Esophagus muscularis mucosa (tissue), 4 donors: ENCODE results near the gene ADGRD2. TPM values are rescaled to one million over a fixed set of nuclear protein-coding genes. Genes with fewer than 3 reads are reported as not detected.

Experiments
- DNase-seq: peaks from one replicate; pipeline ENCODE4 v3.0.0-alpha.2; 2017; ENCODE audit errors: extremely low spot score
- H3K27ac ChIP-seq, 4 donors: fragments of 200-600 bp; sonication (generic); replicated peaks in 1 of 4; 1 replicate in 3 of 4; 2 replicates in 1 of 4; pipeline ENCODE4 v1.5.1; 2016 to 2019; ENCODE audit warnings: mild to moderate bottlenecking in 1 of 4
- H3K27me3 ChIP-seq, 4 donors: fragments of 200-600 bp; sonication (generic); one replicate each; pipeline versions ENCODE4 v1.5.1 to v1.6.0; 2016 to 2019
- H3K36me3 ChIP-seq, 4 donors: fragments of 200-600 bp; sonication (generic); one replicate each; pipeline ENCODE4 v1.5.1; 2016 to 2019
- H3K4me1 ChIP-seq, 4 donors: fragments of 200-600 bp; sonication (generic); one replicate each; pipeline ENCODE4 v1.5.1; 2016 to 2019
- H3K4me3 ChIP-seq, 4 donors: fragments of 200-600 bp; sonication (generic); 1 replicate in 2 of 4; 2 replicates in 2 of 4; pipeline ENCODE4 v1.5.1; 2016 to 2019; ENCODE audit warnings: mild to moderate bottlenecking in 4 of 4, moderate library complexity in 1 of 4
- H3K9me3 ChIP-seq, 4 donors: fragments of 200-600 bp; sonication (generic); 1 replicate in 3 of 4; 2 replicates in 1 of 4; pipeline ENCODE4 v1.5.1; 2016 to 2019
- CTCF ChIP-seq, 3 experiments: fragments of 200-600 bp in 2 of 3; fragments of 450-650 bp in 1 of 3; sonication (generic) in 2 of 3; IDR thresholded peaks; one replicate each; pipeline ENCODE4 v1.5.1; 2017 to 2019; ENCODE audit warnings: antibody characterized with exemption in 3 of 3, mild to moderate bottlenecking in 2 of 3, moderate library complexity in 1 of 3
- EP300 ChIP-seq: sonication (generic); formaldehyde crosslinking; IDR thresholded peaks from one replicate; pipeline ENCODE4 v1.6.1; 2017; ENCODE audit warnings: antibody characterized with exemption
- POLR2A ChIP-seq: fragments of 450-650 bp; IDR thresholded peaks from one replicate; pipeline ENCODE4 v1.6.1; 2017; ENCODE audit warnings: antibody characterized with exemption, moderate library complexity, mild to moderate bottlenecking, low read depth
- POLR2AphosphoS5 ChIP-seq, 2 donors: sonication (generic); formaldehyde crosslinking; IDR thresholded peaks; one replicate each; pipeline ENCODE4 v1.6.1; 2017; ENCODE audit warnings: antibody characterized with exemption in 2 of 2
- WGBS: methylation state at CpG from one replicate; pipeline ENCODE4 v1.1.5; 2018; 5-methylcytosine and 5-hydroxymethylcytosine counted together
- intact Hi-C: fragments of 100-400 bp; cut with DNase I; formaldehyde crosslinking; loops from one replicate; pipeline ENCODE4 v1.15.1; 2023
- total RNA-seq, 4 donors: library from RNA; depleted of rRNA; stranded (reverse); fragments of >200 nt; gene quantifications; one replicate each; pipeline versions ENCODE4 v1.1.0 to v1.2.1, GENCODE V29; 2016

ADGRD2 gene
- total RNA-seq, 4 donors from 2014 or later: not detected

DNA sequence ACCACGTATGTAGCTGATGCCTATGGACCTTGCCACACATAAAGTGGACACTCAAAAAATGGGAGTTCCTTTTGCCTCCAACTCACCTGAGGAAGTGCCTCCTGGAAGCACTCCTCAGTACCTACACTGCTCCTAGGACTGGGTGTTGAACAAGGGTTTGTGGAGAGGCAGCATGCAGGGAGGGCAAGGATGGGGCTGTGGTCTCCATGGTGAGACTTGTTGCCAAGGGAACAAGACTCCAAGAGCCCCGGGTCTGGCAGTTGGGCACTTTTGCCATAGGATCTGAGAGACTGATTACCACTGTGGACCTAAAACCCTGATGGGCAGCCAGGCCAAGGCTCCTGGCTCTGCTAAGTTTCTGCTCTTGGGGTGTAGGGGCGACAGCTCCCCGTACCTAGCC, 63.9 kb downstream of the ADGRD2 start:
- H3K4me3 ChIP-seq: no peak overlapping the region
- peaks cover 0 to 31% (median 0%) of the 10 kb centered on the region in 4 donors for H3K27me3 ChIP-seq
- peaks cover 0 to 3% (median 0%) of the 10 kb centered on the region in 4 donors for H3K4me1 ChIP-seq
- no peaks in the 10 kb centered on the region for H3K36me3 ChIP-seq
- DNase-seq: no peak
- H3K9me3 ChIP-seq: no peaks in the 10 kb centered on the region
- 89% methylated on average over 4 of the region's 4 CpGs for WGBS
- intact Hi-C loops: no loop called here
- no peak overlapping the region for H3K27ac ChIP-seq
- TF ChIP-seq POLR2A (no peak), EP300 (no peak), POLR2AphosphoS5 (IDR thresholded peaks at IDR 0.05) (no peak), CTCF (IDR thresholded peaks at IDR 0.05) (no peak)

DNA sequence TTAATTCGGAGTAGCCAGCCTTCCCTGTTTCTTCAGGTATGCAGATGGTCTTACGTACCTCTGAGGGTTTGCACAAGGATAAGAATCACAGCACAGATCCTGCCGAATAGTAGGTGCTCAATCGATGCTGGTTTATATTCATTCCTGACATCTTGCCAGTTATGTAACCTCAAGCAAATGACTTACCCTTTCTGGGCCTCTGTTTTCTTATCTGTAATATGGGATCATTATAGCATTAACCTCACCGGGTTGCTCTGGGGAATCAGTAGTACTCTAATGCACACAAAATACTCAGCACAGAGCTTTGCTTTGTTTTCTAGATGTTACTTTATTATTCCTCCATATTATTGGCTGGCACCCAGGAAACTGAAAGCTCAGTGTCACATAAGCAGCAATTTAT, 64.6 kb downstream of the ADGRD2 start:
- TF ChIP-seq POLR2A (no peak), CTCF (IDR thresholded peaks at IDR 0.05) (no peak), POLR2AphosphoS5 (IDR thresholded peaks at IDR 0.05) (no peak), EP300 (no peak)
- Histone ChIP-seq H3K27ac (no peak overlapping the region), H3K4me1 (peaks cover 0 to 3% (median 0%) of the 10 kb centered on the region in 4 donors), H3K9me3 (no peaks in the 10 kb centered on the region), H3K4me3 (no peak overlapping the region), H3K27me3 (peaks cover 0 to 29% (median 0%) of the 10 kb centered on the region in 4 donors), H3K36me3 (no peaks in the 10 kb centered on the region)
- no peak for DNase-seq
- WGBS: 87% methylated on average over 5 of the region's 5 CpGs
- intact Hi-C loops: no loop called here

DNA sequence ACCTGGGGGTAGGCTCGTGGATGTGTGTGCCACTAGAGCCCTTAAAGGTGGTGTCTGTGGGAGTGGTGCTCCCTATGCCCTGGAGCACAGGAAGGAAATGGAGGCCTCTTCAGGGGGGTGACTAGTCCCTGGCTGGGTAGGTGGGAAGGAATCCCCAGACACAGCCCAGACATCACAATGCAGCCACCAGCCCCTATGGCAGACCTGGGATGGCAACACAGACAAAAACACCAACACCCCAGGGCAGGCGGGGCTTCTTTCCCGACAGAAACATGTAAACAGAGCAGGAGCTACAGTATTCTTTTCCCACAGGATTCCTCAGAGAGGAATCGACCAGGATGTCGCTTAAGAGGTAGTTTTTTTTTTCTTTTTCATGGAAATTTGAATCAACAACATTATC, 67.3 kb downstream of the ADGRD2 start:
- no peaks in the 10 kb centered on the region for H3K36me3 ChIP-seq
- no peak overlapping the region for H3K27ac ChIP-seq
- intact Hi-C loops: no loop called here
- no peak for DNase-seq
- no peak for TF ChIP-seq CTCF (IDR thresholded peaks at IDR 0.05)
- no peak for TF ChIP-seq POLR2A
- no peak for TF ChIP-seq EP300
- TF ChIP-seq POLR2AphosphoS5 (IDR thresholded peaks at IDR 0.05): no peak
- no peak overlapping the region for H3K4me3 ChIP-seq
- H3K27me3 ChIP-seq: peaks cover 0 to 10% (median 0%) of the 10 kb centered on the region in 4 donors
- WGBS: 87% methylated on average over 5 of the region's 5 CpGs
- no peaks in the 10 kb centered on the region for H3K9me3 ChIP-seq
- peaks cover 0 to 3% (median 0%) of the 10 kb centered on the region in 4 donors for H3K4me1 ChIP-seq

- DNase-seq: no peak
- Histone ChIP-seq H3K9me3 (no peaks in the 10 kb centered on the region), H3K27ac (no peak overlapping the region), H3K27me3 (peaks cover 0 to 5% (median 0%) of the 10 kb centered on the region in 4 donors), H3K36me3 (no peaks in the 10 kb centered on the region), H3K4me3 (no peak overlapping the region), H3K4me1 (peaks cover 0 to 3% (median 0%) of the 10 kb centered on the region in 4 donors)
- intact Hi-C loops: no loop called here
- no peak for TF ChIP-seq CTCF (IDR thresholded peaks at IDR 0.05)
- no peak for TF ChIP-seq POLR2A
- no peak for TF ChIP-seq EP300
- no peak for TF ChIP-seq POLR2AphosphoS5 (IDR thresholded peaks at IDR 0.05)
- WGBS: 93% methylated on average over 6 of the region's 7 CpGs
Observed at GRCh38 chr9:124518116-124518515, 67.9 kb downstream of the ADGRD2 start.

DNA sequence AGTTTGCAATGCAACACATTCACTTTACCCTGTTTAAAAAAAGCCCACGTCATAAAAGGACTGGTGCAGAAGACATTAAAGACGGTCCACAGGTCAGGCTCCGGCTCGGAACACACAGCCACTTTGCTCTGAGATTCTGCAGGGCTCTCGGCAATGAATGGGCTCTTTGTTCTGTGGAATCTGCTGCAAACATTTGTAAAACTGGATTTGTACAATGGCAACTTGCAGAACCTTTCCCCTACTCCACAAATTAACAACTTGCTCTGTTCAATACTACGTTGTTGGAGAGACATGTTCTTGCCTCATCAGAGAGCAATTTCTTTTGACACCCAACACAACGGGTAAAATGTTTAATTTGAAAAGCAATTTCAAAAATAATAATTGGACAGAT, 70.0 kb downstream of the ADGRD2 start:
- 88% methylated on average over 7 of the region's 7 CpGs for WGBS
- Histone ChIP-seq H3K4me3 (no peak overlapping the region), H3K27ac (no peak overlapping the region), H3K27me3 (no peaks in the 10 kb centered on the region), H3K4me1 (no peaks in the 10 kb centered on the region), H3K36me3 (no peaks in the 10 kb centered on the region), H3K9me3 (no peaks in the 10 kb centered on the region)
- TF ChIP-seq POLR2A (no peak), EP300 (no peak), POLR2AphosphoS5 (IDR thresholded peaks at IDR 0.05) (no peak), CTCF (IDR thresholded peaks at IDR 0.05) (no peak)
- intact Hi-C loops: no loop called here
- no peak for DNase-seq
